Bronchial epithelial cell (primary cell): ENCODE measurements around the gene FAM120B. TPM values are rescaled to one million over a fixed set of nuclear protein-coding genes. Genes with fewer than 3 reads are reported as not detected.

ENCODE experiments used
- DNase-seq: peaks from one replicate; pipeline ENCODE4 v3.0.0-alpha.2; 2010; ENCODE audit warnings: low read depth
- FAIRE-seq: peaks from 2 replicates; lab custom pipeline; 2011; peaks lifted over from hg19 to GRCh38; lab: Jason Lieb, UNC
- H3K27me3 ChIP-seq: 2 replicates; pipeline ENCODE4 v1.5.1; 2011; ENCODE audit warnings: low read length; ENCODE audit not compliant: control insufficient read depth, insufficient read depth
- H3K36me3 ChIP-seq: 2 replicates; pipeline ENCODE4 v1.5.1; 2011; ENCODE audit warnings: low read length; ENCODE audit not compliant: control insufficient read depth, insufficient read depth
- H3K4me3 ChIP-seq: 2 replicates; pipeline ENCODE4 v1.5.1; 2011; ENCODE audit warnings: mild to moderate bottlenecking, low read depth, low read length, control low read depth
- CTCF ChIP-seq: IDR thresholded peaks from 2 replicates; pipeline ENCODE4 v1.5.1; 2011; ENCODE audit warnings: mild to moderate bottlenecking, moderate library complexity, low read length, control low read depth, inconsistent platforms; ENCODE audit not compliant: insufficient read depth, severe bottlenecking
- total RNA-seq: library from RNA; depleted of rRNA; stranded (reverse); fragments of >200 nt; gene quantifications from 2 replicates; pipeline ENCODE4 v1.2.1, GENCODE V29; 2014

The FAM120B gene
- total RNA-seq, 1 donor from 2014 or later, result 7.1 TPM

GRCh38 chr6:170274713-170275560 lies 31.6 kb upstream of the FAM120B start:
- TF ChIP-seq CTCF, result no peak
- H3K36me3 ChIP-seq, result no peaks in the 10 kb centered on the region
- H3K27me3 ChIP-seq, result peaks cover 10% of the 10 kb centered on the region
- no peak overlapping the region for H3K4me3 ChIP-seq
- DNase-seq, result no peak
- FAIRE-seq, result no peak

- FAIRE-seq, result no peak
- Histone ChIP-seq H3K27me3 (peaks cover 10% of the 10 kb centered on the region), H3K4me3 (no peak overlapping the region)
These were observed 30.0 kb upstream of the FAM120B start for GRCh38 chr6:170276369-170277057.

GRCh38 chr6:170277893-170278742 lies 28.4 kb upstream of the FAM120B start:
- Histone ChIP-seq H3K36me3 (peaks cover 4% of the 10 kb centered on the region), H3K27me3 (peaks cover 6% of the 10 kb centered on the region), H3K4me3 (no peak overlapping the region)
- FAIRE-seq (no peak), DNase-seq (no peak)
- TF ChIP-seq CTCF, result no peak

More at GRCh38 chr6:170276369-170277057, 30.0 kb upstream of the FAM120B start:
- no peak for DNase-seq
- H3K36me3 ChIP-seq, result no peaks in the 10 kb centered on the region
- TF ChIP-seq CTCF, result no peak

- Histone ChIP-seq H3K4me3 (no peak overlapping the region), H3K27me3 (peaks cover 6% of the 10 kb centered on the region), H3K36me3 (peaks cover 8% of the 10 kb centered on the region)
- FAIRE-seq (no peak), DNase-seq (no peak)
- TF ChIP-seq CTCF, result no peak
These were observed 27.8 kb upstream of the FAM120B start for GRCh38 chr6:170278743-170279094.

- no peak for TF ChIP-seq CTCF
- FAIRE-seq, result no peak
- DNase-seq, result peak; percentile 34
- peaks cover 2% of the 10 kb centered on the region for H3K27me3 ChIP-seq
- H3K4me3 ChIP-seq, result no peak overlapping the region
- peaks cover 10% of the 10 kb centered on the region for H3K36me3 ChIP-seq
These were observed 27.1 kb upstream of the FAM120B start for GRCh38 chr6:170279426-170279825.
